ENCODE data around the gene TBC1D5. TPM values are rescaled to one million over a fixed set of nuclear protein-coding genes. Genes with fewer than 3 reads are reported as not detected.

The TBC1D5 gene
- total and polyA plus RNA-seq, 2 of the 4 experiments (the other 2 are of a cell fraction), result 16.4 to 57.0 TPM

DNA sequence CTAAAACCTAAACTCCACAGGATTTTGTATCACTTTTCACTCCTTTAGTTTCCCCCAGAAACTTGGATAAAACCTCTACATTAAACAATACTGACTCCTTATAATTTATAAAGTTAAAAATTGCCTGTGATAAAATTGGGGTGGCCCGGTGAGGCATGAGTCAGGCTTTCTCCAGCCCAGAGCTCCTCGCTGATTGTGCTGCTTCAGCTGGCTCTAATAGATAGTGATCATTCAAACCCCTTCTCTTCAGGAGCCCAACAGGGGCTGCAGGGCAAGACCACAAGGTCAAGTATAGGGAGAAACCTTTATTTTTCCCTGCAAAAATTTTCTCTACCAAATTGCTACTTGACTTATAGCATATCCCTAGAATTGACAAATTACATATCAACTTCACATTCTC lies 549.4 kb downstream of the TBC1D5 start:
- Histone ChIP-seq H2BK120ac (ENCODE audit: low read depth, low read length) (no peak overlapping the region), H3K9me1 (ENCODE audit: insufficient read depth, low read length) (no peaks in the 10 kb centered on the region), H4K20me1 (ENCODE audit: insufficient read depth, low read length) (no peaks in the 10 kb centered on the region), H3K4me2 (ENCODE audit: low read depth, low read length) (no peak overlapping the region), H4K8ac (ENCODE audit: low read depth in 2 of 2, low read length in 2 of 2) (no peak overlapping the region), H3K56ac (ENCODE audit: extremely low read depth, insufficient read depth, low read length) (no peak overlapping the region), H4K5ac (ENCODE audit: low read depth, low read length) (no peak overlapping the region), H2AFZ (replicated peaks; ENCODE audit: low read length, poor library complexity) (no peak overlapping the region), H2BK15ac (ENCODE audit: low read depth, low read length) (no peak overlapping the region), H3K27me3 (ENCODE audit: control insufficient read depth, insufficient read depth, low read length) (no peaks in the 10 kb centered on the region), H3K18ac (ENCODE audit: low read depth, low read length) (no peak overlapping the region), H3K9ac (ENCODE audit: low read depth, low read length) (no peak overlapping the region), H3K14ac (replicated peaks; ENCODE audit: low read depth, low read length) (no peak overlapping the region), H3K23ac (ENCODE audit: low read depth, low read length) (no peak overlapping the region), H3K4me3 (ENCODE audit: insufficient read depth, low read depth, low read length) (no peak overlapping the region), H3K36me3 (ENCODE audit: control insufficient read depth, insufficient read depth, low read length) (no peaks in the 10 kb centered on the region), H3K79me1 (ENCODE audit: low read depth in 1 of 2, low read length in 2 of 2) (no peaks in the 10 kb centered on the region), H2AK9ac (replicated peaks; ENCODE audit: low read depth, low read length, poor library complexity) (no peak overlapping the region), H3K27ac (ENCODE audit: insufficient read depth, low read length) (no peak overlapping the region), H2BK5ac (ENCODE audit: low read depth, low read length, poor library complexity, severe bottlenecking) (no peak overlapping the region), H3K9me3 (ENCODE audit: control insufficient read depth, insufficient read depth, low read length) (no peaks in the 10 kb centered on the region), H2AK5ac (ENCODE audit: low read depth, low read length) (no peak overlapping the region), H4K91ac (ENCODE audit: insufficient read depth, low read depth, low read length) (no peak overlapping the region), H3K4ac (ENCODE audit: low read depth, low read length) (no peak overlapping the region), H3K4me1 (ENCODE audit: control insufficient read depth, insufficient read depth, low read length) (peaks cover 3% of the 10 kb centered on the region; the same call in 1 of the 2 replicates), H2BK20ac (ENCODE audit: low read depth, low read length) (no peak overlapping the region)
- TF ChIP-seq MAFK (IDR thresholded peaks at IDR 0.05; ENCODE audit: low read depth, low read length) (no peak), MAZ (IDR thresholded peaks at IDR 0.05; ENCODE audit: borderline replicate concordance, low read depth, low read length) (no peak), RFX5 (IDR thresholded peaks at IDR 0.05; ENCODE audit: low read depth, low read length) (no peak), RCOR1 (IDR thresholded peaks at IDR 0.05; ENCODE audit: insufficient replicate concordance, low read length) (no peak), ELK1 (IDR thresholded peaks at IDR 0.05; ENCODE audit: borderline replicate concordance, low read depth, low read length) (no peak), SMC3 (IDR thresholded peaks at IDR 0.05; ENCODE audit: low read depth, low read length) (no peak), POLR2A (IDR thresholded peaks at IDR 0.05; ENCODE audit: low read depth, low read length) (no peak), MXI1 (IDR thresholded peaks at IDR 0.05; ENCODE audit: borderline replicate concordance, low read depth, low read length) (no peak)
- no CpG with 5 or more reads among the region's 2 CpGs for WGBS, 2 experiments (ENCODE audit: extremely low coverage in 2 of 2, insufficient read length in 1 of 2)
- DNase-seq (no peak), ATAC-seq (ENCODE audit: low read depth) (no peak)
- ChIA-PET POLR2A (ENCODE audit: unreplicated experiment) (no interaction called here), CTCF (no interaction called here)
- in situ Hi-C loops (cut with MboI; ENCODE audit: low sequenced_read_pairs) (no loop called here), intact Hi-C loops (cut with micrococcal nuclease) (no loop called here), dilution Hi-C loops (cut with HindIII; ENCODE audit: low sequenced_read_pairs, unreplicated experiment) (loop anchor here (25.0 kb wide), 1 partner anchor 581 kb away; the partner anchor contains the start of gene DAZL)
- no TSS peak for BruUV-seq (replicated peaks)

Measured in IMR-90 (cell line).